B cell (primary cell): ENCODE measurements around the gene ADAMTS10. TPM values are rescaled to one million over a fixed set of nuclear protein-coding genes. Genes with fewer than 3 reads are reported as not detected.

Experiments
- ATAC-seq: fragments of 200-7000 bp; cut with Tn5 transposase; one replicate; pipeline ENCODE4 v1.10.0; 2021; ENCODE audit warnings: low read depth, mild to moderate bottlenecking, moderate number of reproducible peaks, moderate library complexity
- CTCF ChIA-PET: fragments of 350-600 bp; sonication (Branson Sonifier 250); formaldehyde crosslinking; loops from one replicate; lab custom pipeline; 2021; ENCODE audit warnings: antibody characterized with exemption, inconsistent platforms; lab: Charles Lee
- POLR2A ChIA-PET: fragments of 350-600 bp; sonication (Branson Sonifier 250); formaldehyde crosslinking; loops from one replicate; lab custom pipeline; 2021; ENCODE audit warnings: antibody characterized with exemption; lab: Charles Lee
- DNase-seq: peaks from one replicate; pipeline ENCODE4 v3.0.0; 2013
- H2AFZ ChIP-seq: 2 replicates; pipeline ENCODE4 v1.6.1; 2012; ENCODE audit warnings: mild to moderate bottlenecking, low read depth, low read length; ENCODE audit not compliant: insufficient read depth, poor library complexity, severe bottlenecking
- H3K27ac ChIP-seq, 2 donors: 1 replicate in 1 of 2; 2 replicates in 1 of 2; pipeline ENCODE4 v1.5.1; 2012 to 2013; ENCODE audit warnings: low read length in 2 of 2, mild to moderate bottlenecking in 2 of 2, moderate library complexity in 1 of 2
- H3K27me3 ChIP-seq, 4 experiments: fragments of 200-600 bp in 1 of 4; sonication (generic) in 1 of 4; replicated peaks in 1 of 4; 1 replicate in 2 of 4; 2 replicates in 2 of 4; pipeline versions ENCODE4 v1.6.1 to v1.7.0; 2013 to 2016; ENCODE audit warnings: low read length in 3 of 4, mild to moderate bottlenecking in 2 of 4, mixed read lengths in 1 of 4, moderate library complexity in 1 of 4; ENCODE audit not compliant: insufficient read depth in 4 of 4, control insufficient read depth in 3 of 4; ENCODE audit errors: control extremely low read depth in 1 of 4
- H3K36me3 ChIP-seq, 2 experiments: replicated peaks in 1 of 2; 1 replicate in 1 of 2; 2 replicates in 1 of 2; pipeline versions ENCODE4 v1.6.1 to v1.7.1; 2013; ENCODE audit warnings: low read length in 1 of 2; ENCODE audit not compliant: insufficient read depth in 2 of 2, control insufficient read depth in 1 of 2; ENCODE audit errors: control extremely low read depth in 1 of 2, extremely low read depth in 1 of 2
- H3K4me1 ChIP-seq, 2 donors: fragments of 200-600 bp in 1 of 2; sonication (generic) in 1 of 2; 1 replicate in 1 of 2; 2 replicates in 1 of 2; pipeline versions ENCODE4 v1.5.1 to v1.6.1; 2013 to 2017; ENCODE audit warnings: low read length in 2 of 2; ENCODE audit not compliant: control insufficient read depth in 2 of 2, insufficient read depth in 2 of 2
- H3K4me2 ChIP-seq: replicated peaks from 2 replicates; pipeline ENCODE3; 2012; ENCODE audit warnings: mild to moderate bottlenecking, low read depth, low read length; ENCODE audit not compliant: poor library complexity, severe bottlenecking
- H3K4me3 ChIP-seq, 5 experiments: fragments of 200-600 bp in 1 of 5; sonication (generic) in 1 of 5; 1 replicate in 3 of 5; 2 replicates in 2 of 5; pipeline versions ENCODE4 v1.5.1 to v1.7.0; 2011 to 2016; ENCODE audit warnings: low read length in 4 of 5, mild to moderate bottlenecking in 4 of 5, low read depth in 2 of 5, control low read depth in 1 of 5, moderate library complexity in 1 of 5; ENCODE audit not compliant: insufficient read depth in 1 of 5; ENCODE audit errors: control extremely low read depth in 1 of 5, extremely low read depth in 1 of 5
- H3K79me2 ChIP-seq: fragments of 200-600 bp; sonication (generic); one replicate; pipeline ENCODE4 v1.6.0; 2016; ENCODE audit warnings: low read length; ENCODE audit not compliant: control insufficient read depth, insufficient read depth
- H3K9ac ChIP-seq: fragments of 200-600 bp; sonication (generic); 2 replicates; pipeline ENCODE4 v1.6.1; 2017; ENCODE audit warnings: mild to moderate bottlenecking, low read length, moderate library complexity
- H3K9me3 ChIP-seq, 3 donors: one replicate each; pipeline versions ENCODE4 v1.6.1 to v1.7.1; 2013; ENCODE audit warnings: low read length in 2 of 3; ENCODE audit not compliant: control insufficient read depth in 2 of 3, insufficient read depth in 1 of 3; ENCODE audit errors: control extremely low read depth in 1 of 3
- H4K20me1 ChIP-seq: 2 replicates; pipeline ENCODE4 v1.6.0; 2012; ENCODE audit warnings: mild to moderate bottlenecking, low read length; ENCODE audit not compliant: insufficient read depth, control insufficient read depth, poor library complexity, severe bottlenecking
- H3K27ac Mint-ChIP-seq: one replicate; pipeline ENCODE4 v1.8.0; 2021; ENCODE audit warnings: mixed read lengths
- H3K27me3 Mint-ChIP-seq: one replicate; pipeline ENCODE4 v1.8.0; 2021; ENCODE audit warnings: mixed read lengths
- H3K4me1 Mint-ChIP-seq: one replicate; pipeline ENCODE4 v1.8.0; 2021; ENCODE audit warnings: mixed read lengths
- H3K4me3 Mint-ChIP-seq: one replicate; pipeline ENCODE4 v1.8.0; 2021; ENCODE audit warnings: mixed read lengths
- H3K9me3 Mint-ChIP-seq: one replicate; pipeline ENCODE4 v1.8.0; 2022; ENCODE audit warnings: mixed read lengths; ENCODE audit not compliant: insufficient read depth
- CTCF ChIP-seq: fragments of 200-600 bp; IDR thresholded peaks from one replicate; pipeline ENCODE4 v1.8.0; 2022; ENCODE audit warnings: antibody characterized with exemption, mild to moderate bottlenecking
- EZH2 ChIP-seq: IDR thresholded peaks from 2 replicates; pipeline ENCODE4 v1.6.1; 2012; ENCODE audit warnings: borderline replicate concordance, low read depth, mild to moderate bottlenecking, moderate library complexity, low read length; ENCODE audit not compliant: insufficient read depth, poor library complexity, severe bottlenecking
- WGBS: methylation state at CpG from one replicate; pipeline ENCODE4 v1.1.5; 2013; ENCODE audit warnings: missing lambda C conversion rate; ENCODE audit not compliant: insufficient coverage; 5-methylcytosine and 5-hydroxymethylcytosine counted together
- intact Hi-C: fragments of 100-400 bp; cut with micrococcal nuclease; formaldehyde crosslinking; loops from one replicate; pipeline ENCODE4 v1.10.0; 2022
- polyA plus RNA-seq: library from polyadenylated mRNA; depleted of rRNA; stranded (reverse); fragments of >200 nt; gene quantifications from 2 replicates; pipeline ENCODE4 v1.2.3, GENCODE V29; 2012
- total RNA-seq, 2 donors: library from RNA; stranded (reverse); fragments of 120-200 nt in 1 of 2; gene quantifications; 1 replicate in 1 of 2; 2 replicates in 1 of 2; pipeline versions ENCODE4 v1.2.3 to v1.2.4, GENCODE V29; 2013 to 2022

Gene ADAMTS10
- total and polyA plus RNA-seq, 2 donors (not counting 1 experiment from before 2014, with no cell fraction given) = 0.59 to 1.8 TPM

GRCh38 chr19:8536282-8536681 lies 74.2 kb downstream of the ADAMTS10 start:
- H3K9me3 ChIP-seq = no peaks in the 10 kb centered on the region
- H4K20me1 ChIP-seq = no peaks in the 10 kb centered on the region
- H3K27me3 ChIP-seq = no peaks in the 10 kb centered on the region
- Mint-ChIP-seq H3K4me1 (no peaks in the 10 kb centered on the region), H3K27ac (no peak overlapping the region), H3K27me3 (no peaks in the 10 kb centered on the region), H3K9me3 (no peaks in the 10 kb centered on the region), H3K4me3 (no peak overlapping the region)
- no peak for DNase-seq
- no peak for TF ChIP-seq CTCF
- no peak for TF ChIP-seq EZH2
- H3K4me3 ChIP-seq = no peak overlapping the region
- H2AFZ ChIP-seq = no peak overlapping the region
- no peaks in the 10 kb centered on the region for H3K4me1 ChIP-seq
- H3K9ac ChIP-seq = no peak overlapping the region
- H3K27ac ChIP-seq = no peak overlapping the region
- 98% methylated on average over 15 of the region's 22 CpGs for WGBS
- H3K36me3 ChIP-seq = peaks cover 0 to 31% of the 10 kb centered on the region in 2 experiments
- ATAC-seq = no peak
- H3K4me2 ChIP-seq = no peak overlapping the region
- intact Hi-C loops = no loop called here
- H3K79me2 ChIP-seq = no peaks in the 10 kb centered on the region
- ChIA-PET POLR2A (no interaction called here), CTCF (no interaction called here)

DNA sequence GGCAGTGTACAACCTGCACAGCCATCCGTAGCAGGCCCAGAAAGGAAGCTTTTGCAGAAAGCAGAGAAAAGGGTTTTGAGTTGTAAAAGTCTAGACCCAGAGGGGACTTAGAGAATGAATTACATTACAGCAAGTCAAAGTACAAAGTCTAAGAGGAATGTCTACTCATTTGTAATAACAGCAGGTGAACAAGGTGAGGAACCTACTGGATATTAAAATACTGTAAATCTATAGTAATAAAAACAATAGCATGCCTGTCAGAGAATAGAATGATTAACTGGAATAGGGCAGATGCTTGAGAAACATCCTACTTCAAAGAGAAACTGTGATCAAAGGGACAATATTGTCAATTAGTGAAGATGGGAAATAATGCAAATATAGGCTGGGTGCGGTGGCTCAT lies 78.3 kb downstream of the ADAMTS10 start:
- H3K27me3 ChIP-seq = no peaks in the 10 kb centered on the region
- no peak overlapping the region for H3K4me3 ChIP-seq
- Mint-ChIP-seq H3K27ac (no peak overlapping the region), H3K4me1 (no peaks in the 10 kb centered on the region), H3K9me3 (no peaks in the 10 kb centered on the region), H3K4me3 (no peak overlapping the region), H3K27me3 (no peaks in the 10 kb centered on the region)
- no peak for DNase-seq
- no peak for ATAC-seq
- no peak overlapping the region for H2AFZ ChIP-seq
- WGBS = 100% methylated on average over 2 of the region's 2 CpGs
- intact Hi-C loops = no loop called here
- ChIA-PET CTCF (no interaction called here), POLR2A (no interaction called here)
- H3K36me3 ChIP-seq = peaks cover 3 to 40% of the 10 kb centered on the region in 2 experiments
- H3K4me1 ChIP-seq = no peaks in the 10 kb centered on the region
- H3K9me3 ChIP-seq = no peaks in the 10 kb centered on the region
- no peaks in the 10 kb centered on the region for H3K79me2 ChIP-seq
- no peak overlapping the region for H3K4me2 ChIP-seq
- H3K27ac ChIP-seq = no peak overlapping the region
- no peak for TF ChIP-seq CTCF
- no peak for TF ChIP-seq EZH2
- H3K9ac ChIP-seq = no peak overlapping the region
- H4K20me1 ChIP-seq = no peaks in the 10 kb centered on the region
